ENCODE measurements around the gene ARHGAP42.

DNA sequence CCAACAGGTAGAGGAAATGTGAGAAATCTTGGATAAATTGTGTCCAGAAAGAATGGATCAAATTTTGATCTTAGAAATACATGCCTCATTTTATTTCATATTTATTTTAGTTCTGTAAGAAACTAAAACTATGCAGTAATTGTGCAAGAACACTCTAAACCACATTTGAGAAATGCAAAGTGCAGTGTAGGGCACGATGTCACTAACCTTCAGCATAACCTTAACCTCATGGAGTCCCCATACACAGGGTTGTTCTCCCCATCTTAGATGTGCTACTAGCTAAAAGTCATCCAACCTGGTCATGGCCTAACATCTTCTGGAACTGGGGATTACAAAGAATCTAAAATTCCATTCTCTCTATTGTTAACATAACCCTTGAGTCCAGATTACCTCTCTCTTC, 48.4 kb upstream of the ARHGAP42 start:
- TF ChIP-seq CTCF (IDR thresholded peaks at IDR 0.05 in 2 of 3, conservative IDR thresholded peaks at IDR 0.05 in 1 of 3; ENCODE audit: control insufficient read depth in 2 of 3, extremely low read depth in 1 of 3, insufficient read depth in 1 of 3, low read depth in 3 of 3, low read length in 3 of 3) (no peak), CREB1 (IDR thresholded peaks at IDR 0.05; ENCODE audit: low read depth) (no peak), SUZ12 (IDR thresholded peaks at IDR 0.05; ENCODE audit: unreplicated experiment) (no peak), BCL3 (IDR thresholded peaks at IDR 0.05; ENCODE audit: borderline replicate concordance, insufficient read depth, low read depth, low read length, poor library complexity, severe bottlenecking) (no peak), MYC (IDR thresholded peaks at IDR 0.05; ENCODE audit: insufficient read depth, insufficient read length, insufficient replicate concordance, low read length, severe bottlenecking) (no peak), SIX5 (IDR thresholded peaks at IDR 0.05; ENCODE audit: low read depth, low read length, severe bottlenecking) (no peak)

Data from GM12878 (cell line).